ENCODE measurements around the gene B3GALT2.

B3GALT2 gene

GRCh38 chr1:193211539-193211938 is 25.1 kb upstream of the B3GALT2 start:
- H3K9ac ChIP-seq (ENCODE audit: low read depth, low read length, poor library complexity, severe bottlenecking) = no peak overlapping the region
- H4K20me1 ChIP-seq (ENCODE audit: insufficient read depth, low read length, poor library complexity, severe bottlenecking) = peaks cover 4% of the 10 kb centered on the region
- no peak overlapping the region for H3K4me3 ChIP-seq (ENCODE audit: low read length, poor library complexity, severe bottlenecking)
- no peaks in the 10 kb centered on the region for H3K9me2 ChIP-seq (replicated peaks; ENCODE audit: low read depth, low read length)
- no peak for TF ChIP-seq EZH2phosphoT487 (IDR thresholded peaks at IDR 0.05; ENCODE audit: borderline replicate concordance)
- TF ChIP-seq CTCF (conservative IDR thresholded peaks at IDR 0.05; ENCODE audit: low read length) = no peak
- peaks cover 6% of the 10 kb centered on the region; the same call in 1 of the 2 replicates for H3K9me3 ChIP-seq (ENCODE audit: insufficient read depth, low read depth, low read length)
- no peak overlapping the region for H3K4me2 ChIP-seq (ENCODE audit: low read depth, low read length, poor library complexity, severe bottlenecking)
- H3K36me3 ChIP-seq (ENCODE audit: insufficient read depth, low read length) = peaks cover 65% of the 10 kb centered on the region
- H3K79me2 ChIP-seq (ENCODE audit: insufficient read depth, low read length) = no peaks in the 10 kb centered on the region
- no peaks in the 10 kb centered on the region for H3K27me3 ChIP-seq (ENCODE audit: insufficient read depth, low read length, poor library complexity, severe bottlenecking)
- H2AFZ ChIP-seq (ENCODE audit: low read length) = no peak overlapping the region
- H3F3A ChIP-seq (ENCODE audit: low read depth) = no peaks in the 10 kb centered on the region
- no peaks in the 10 kb centered on the region for H3K4me1 ChIP-seq (ENCODE audit: insufficient read depth, low read length, poor library complexity, severe bottlenecking)

- Histone ChIP-seq H2AFZ (ENCODE audit: low read length) (no peak overlapping the region), H3K9me3 (ENCODE audit: insufficient read depth, low read depth, low read length) (peaks cover 8% of the 10 kb centered on the region; the same call in 1 of the 2 replicates), H3K9ac (ENCODE audit: low read depth, low read length, poor library complexity, severe bottlenecking) (no peak overlapping the region), H3K79me2 (ENCODE audit: insufficient read depth, low read length) (no peaks in the 10 kb centered on the region), H3K36me3 (ENCODE audit: insufficient read depth, low read length) (peaks cover 66% of the 10 kb centered on the region), H3K27me3 (ENCODE audit: insufficient read depth, low read length, poor library complexity, severe bottlenecking) (no peaks in the 10 kb centered on the region), H3K9me2 (replicated peaks; ENCODE audit: low read depth, low read length) (no peaks in the 10 kb centered on the region), H4K20me1 (ENCODE audit: insufficient read depth, low read length, poor library complexity, severe bottlenecking) (peaks cover 4% of the 10 kb centered on the region), H3K4me2 (ENCODE audit: low read depth, low read length, poor library complexity, severe bottlenecking) (no peak overlapping the region), H3K4me3 (ENCODE audit: low read length, poor library complexity, severe bottlenecking) (no peak overlapping the region), H3K4me1 (ENCODE audit: insufficient read depth, low read length, poor library complexity, severe bottlenecking) (no peaks in the 10 kb centered on the region), H3F3A (ENCODE audit: low read depth) (no peaks in the 10 kb centered on the region)
- no peak for TF ChIP-seq CTCF (conservative IDR thresholded peaks at IDR 0.05; ENCODE audit: low read length)
- TF ChIP-seq EZH2phosphoT487 (IDR thresholded peaks at IDR 0.05; ENCODE audit: borderline replicate concordance) = no peak
These were observed 24.6 kb upstream of the B3GALT2 start for GRCh38 chr1:193210996-193211395.

GRCh38 chr1:193201021-193201420 is 14.6 kb upstream of the B3GALT2 start:
- no peaks in the 10 kb centered on the region for H3K4me1 ChIP-seq (ENCODE audit: insufficient read depth, low read length, poor library complexity, severe bottlenecking)
- peaks cover 48% of the 10 kb centered on the region; the same call in 1 of the 2 replicates for H3K79me2 ChIP-seq (ENCODE audit: insufficient read depth, low read length)
- no peak overlapping the region for H2AFZ ChIP-seq (ENCODE audit: low read length)

More at GRCh38 chr1:193201021-193201420, 14.6 kb upstream of the B3GALT2 start:
- H3K4me2 ChIP-seq (ENCODE audit: low read depth, low read length, poor library complexity, severe bottlenecking) = no peak overlapping the region
- H3F3A ChIP-seq (ENCODE audit: low read depth) = no peaks in the 10 kb centered on the region
- H3K9ac ChIP-seq (ENCODE audit: low read depth, low read length, poor library complexity, severe bottlenecking) = no peak overlapping the region
- peaks cover 19% of the 10 kb centered on the region for H3K36me3 ChIP-seq (ENCODE audit: insufficient read depth, low read length)
- H3K27me3 ChIP-seq (ENCODE audit: insufficient read depth, low read length, poor library complexity, severe bottlenecking) = no peaks in the 10 kb centered on the region
- H3K9me3 ChIP-seq (ENCODE audit: insufficient read depth, low read depth, low read length) = no peaks in the 10 kb centered on the region
- H3K4me3 ChIP-seq (ENCODE audit: low read length, poor library complexity, severe bottlenecking) = no peak overlapping the region
- H3K9me2 ChIP-seq (replicated peaks; ENCODE audit: low read depth, low read length) = no peaks in the 10 kb centered on the region
- no peak for TF ChIP-seq EZH2phosphoT487 (IDR thresholded peaks at IDR 0.05; ENCODE audit: borderline replicate concordance)
- TF ChIP-seq CTCF (conservative IDR thresholded peaks at IDR 0.05; ENCODE audit: low read length) = no peak
- peaks cover 4% of the 10 kb centered on the region for H4K20me1 ChIP-seq (ENCODE audit: insufficient read depth, low read length, poor library complexity, severe bottlenecking)

Data from Loucy (cell line).